Thyroid gland (tissue), 4 donors: ENCODE data around the gene DDX54. TPM values are rescaled to one million over a fixed set of nuclear protein-coding genes. Genes with fewer than 3 reads are reported as not detected.

ENCODE experiments used
- DNase-seq, 2 donors: peaks; one replicate each; pipeline ENCODE4 v3.0.0-alpha.2; 2019
- H3K27ac ChIP-seq, 3 donors: fragments of 200-600 bp; sonication (generic); 1 replicate in 2 of 3; 2 replicates in 1 of 3; pipeline ENCODE4 v1.5.1; 2016 to 2019; ENCODE audit warnings: mild to moderate bottlenecking in 1 of 3, moderate library complexity in 1 of 3
- H3K27me3 ChIP-seq: fragments of 200-600 bp; sonication (generic); one replicate; pipeline ENCODE4 v1.5.1; 2019
- H3K36me3 ChIP-seq, 2 donors: fragments of 200-600 bp; sonication (generic); one replicate each; pipeline ENCODE4 v1.5.1; 2016 to 2019
- H3K4me1 ChIP-seq, 2 donors: fragments of 200-600 bp; sonication (generic); one replicate each; pipeline ENCODE4 v1.5.1; 2017 to 2019
- H3K4me3 ChIP-seq, 3 donors: fragments of 200-600 bp; sonication (generic); replicated peaks in 1 of 3; 1 replicate in 2 of 3; 2 replicates in 1 of 3; pipeline ENCODE4 v1.5.1; 2016; ENCODE audit warnings: mild to moderate bottlenecking in 1 of 3
- H3K9me3 ChIP-seq: fragments of 200-600 bp; sonication (generic); one replicate; pipeline ENCODE4 v1.5.1; 2017
- POLR2A ChIP-seq, 2 donors: fragments of 450-650 bp; IDR thresholded peaks; one replicate each; pipeline ENCODE4 v1.6.1; 2017; ENCODE audit warnings: antibody characterized with exemption in 2 of 2, mild to moderate bottlenecking in 2 of 2, moderate library complexity in 1 of 2
- WGBS, 2 donors: methylation state at CpG; one replicate each; pipeline ENCODE4 v1.1.5; 2017; 5-methylcytosine and 5-hydroxymethylcytosine counted together
- intact Hi-C: fragments of 100-400 bp; cut with DNase I; formaldehyde crosslinking; loops from one replicate; pipeline ENCODE4 v1.15.1; 2023
- total RNA-seq, 4 donors: library from RNA; depleted of rRNA; stranded (reverse); fragments of >200 nt; gene quantifications; one replicate each; pipeline ENCODE4 v1.2.3, GENCODE V29; 2016
- TF ChIP-seq, protein P1 (sequence below), 6 experiments: fragments of 200-600 bp in 3 of 6; fragments of 450-650 bp in 3 of 6; sonication (generic) in 3 of 6; IDR thresholded peaks; one replicate each; pipeline ENCODE4 v1.5.1; 2016 to 2019; ENCODE audit warnings: antibody characterized with exemption in 6 of 6, mild to moderate bottlenecking in 2 of 6, inconsistent platforms in 1 of 6, moderate library complexity in 1 of 6

DDX54 gene
- total RNA-seq, 4 donors from 2014 or later, result 59.9 to 79.3 (median 68.8) TPM

DNA sequence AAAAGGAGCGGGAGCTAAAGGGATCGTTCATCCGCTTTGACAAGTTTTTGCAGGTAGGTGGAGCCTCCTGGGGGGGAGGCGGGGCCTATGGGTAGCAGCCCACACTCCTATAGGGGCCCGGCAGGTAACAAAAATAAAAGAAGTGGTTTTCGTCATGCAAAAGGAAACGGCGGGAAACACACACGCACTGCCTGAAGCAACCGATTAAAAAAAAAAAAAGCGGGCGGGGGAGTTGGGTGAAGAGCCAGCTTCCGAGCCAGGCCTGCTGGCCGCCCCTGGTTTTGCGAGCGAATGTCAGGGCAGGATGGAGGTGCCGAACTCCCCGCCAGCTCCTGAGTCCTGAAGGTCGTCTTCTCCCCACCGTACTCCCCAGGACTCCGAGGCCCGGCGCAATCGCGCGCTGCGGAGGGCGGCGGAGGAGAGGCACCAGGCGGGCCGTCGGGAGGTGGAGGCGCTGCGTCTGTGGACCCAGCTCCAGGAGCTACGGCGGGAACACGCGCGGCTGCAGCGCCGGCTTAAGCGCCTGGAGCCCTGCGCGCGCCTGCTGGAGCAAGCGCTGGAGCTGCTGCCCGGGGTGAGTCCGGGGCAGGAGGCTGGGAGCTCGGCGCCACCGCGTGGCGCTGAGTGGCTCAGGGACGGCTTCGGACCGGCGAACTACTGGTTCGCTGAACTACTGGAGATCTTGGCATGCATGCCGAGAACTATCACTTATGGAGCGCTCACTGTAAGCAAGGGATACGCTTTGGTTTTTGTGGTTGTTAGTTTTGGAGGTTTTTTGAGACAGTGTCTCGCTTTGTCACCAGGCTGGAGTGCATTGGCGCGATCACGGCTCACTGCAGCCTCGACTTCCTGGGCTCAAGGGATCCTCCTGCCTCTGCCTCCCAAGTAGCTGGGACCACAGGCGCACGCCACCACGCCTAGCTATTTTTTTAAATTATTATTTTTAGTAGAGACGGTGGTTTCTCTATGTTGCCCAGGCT, 32.2 kb downstream of the DDX54 start:
- WGBS, 2 donors, result 14 to 15% methylated on average over 35 to 44 of the region's 70 CpGs
- H3K4me3 ChIP-seq, result peak overlapping the region in 1 of 3 donors; percentile 26
- peak; percentile 80 to 84 for DNase-seq
- H3K4me1 ChIP-seq, result peaks cover 17 to 26% of the 10 kb centered on the region in 2 donors
- H3K27me3 ChIP-seq, result no peaks in the 10 kb centered on the region
- TF ChIP-seq POLR2A (IDR thresholded peaks at IDR 0.05), result no peak
- TF ChIP-seq, protein P1, sequence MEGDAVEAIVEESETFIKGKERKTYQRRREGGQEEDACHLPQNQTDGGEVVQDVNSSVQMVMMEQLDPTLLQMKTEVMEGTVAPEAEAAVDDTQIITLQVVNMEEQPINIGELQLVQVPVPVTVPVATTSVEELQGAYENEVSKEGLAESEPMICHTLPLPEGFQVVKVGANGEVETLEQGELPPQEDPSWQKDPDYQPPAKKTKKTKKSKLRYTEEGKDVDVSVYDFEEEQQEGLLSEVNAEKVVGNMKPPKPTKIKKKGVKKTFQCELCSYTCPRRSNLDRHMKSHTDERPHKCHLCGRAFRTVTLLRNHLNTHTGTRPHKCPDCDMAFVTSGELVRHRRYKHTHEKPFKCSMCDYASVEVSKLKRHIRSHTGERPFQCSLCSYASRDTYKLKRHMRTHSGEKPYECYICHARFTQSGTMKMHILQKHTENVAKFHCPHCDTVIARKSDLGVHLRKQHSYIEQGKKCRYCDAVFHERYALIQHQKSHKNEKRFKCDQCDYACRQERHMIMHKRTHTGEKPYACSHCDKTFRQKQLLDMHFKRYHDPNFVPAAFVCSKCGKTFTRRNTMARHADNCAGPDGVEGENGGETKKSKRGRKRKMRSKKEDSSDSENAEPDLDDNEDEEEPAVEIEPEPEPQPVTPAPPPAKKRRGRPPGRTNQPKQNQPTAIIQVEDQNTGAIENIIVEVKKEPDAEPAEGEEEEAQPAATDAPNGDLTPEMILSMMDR (IDR thresholded peaks at IDR 0.05), result peak in 4 of 6 experiments; percentile 45 to 70 (median 52)
- no peak overlapping the region for H3K27ac ChIP-seq
- H3K36me3 ChIP-seq, result peaks cover 2 to 6% of the 10 kb centered on the region in 2 donors
- no peaks in the 10 kb centered on the region for H3K9me3 ChIP-seq
- intact Hi-C loops, result loop anchor here (5.0 to 10.0 kb wide), 2 partner anchors 48 to 101 kb away; no protein-coding TSS in a partner anchor

- intact Hi-C loops, result loop anchor here (5.0 to 10.0 kb wide), 2 partner anchors 48 to 100 kb away; no protein-coding TSS in a partner anchor
- H3K36me3 ChIP-seq, result no peaks in the 10 kb centered on the region
- no peak for DNase-seq
- no peak overlapping the region for H3K27ac ChIP-seq
- H3K4me3 ChIP-seq, result no peak overlapping the region
- WGBS, 2 donors, result 37 to 61% methylated on average over 4 to 9 of the region's 9 CpGs
- no peaks in the 10 kb centered on the region for H3K27me3 ChIP-seq
- TF ChIP-seq, protein P1 (IDR thresholded peaks at IDR 0.05), result no peak
- TF ChIP-seq POLR2A (IDR thresholded peaks at IDR 0.05), result no peak
- no peaks in the 10 kb centered on the region for H3K9me3 ChIP-seq
- peaks cover 17 to 26% of the 10 kb centered on the region in 2 donors for H3K4me1 ChIP-seq
Measured at GRCh38 chr12:113152196-113152834, 33.0 kb downstream of the DDX54 start.

- Histone ChIP-seq H3K4me3 (no peak overlapping the region), H3K36me3 (no peaks in the 10 kb centered on the region), H3K27ac (no peak overlapping the region), H3K4me1 (peaks cover 17 to 26% of the 10 kb centered on the region in 2 donors), H3K9me3 (no peaks in the 10 kb centered on the region), H3K27me3 (no peaks in the 10 kb centered on the region)
- TF ChIP-seq, protein P1 (IDR thresholded peaks at IDR 0.05), result no peak
- no peak for TF ChIP-seq POLR2A (IDR thresholded peaks at IDR 0.05)
- 94 to 97% methylated on average over 3 of the region's 3 CpGs for WGBS, 2 donors
- intact Hi-C loops, result loop anchor here (5.0 to 10.0 kb wide), 2 partner anchors 47 to 99 kb away; no protein-coding TSS in a partner anchor
- DNase-seq, result no peak
Measured at GRCh38 chr12:113151655-113152054, 33.6 kb downstream of the DDX54 start.

- 19 to 24% methylated on average over 15 to 17 of the region's 22 CpGs for WGBS, 2 donors
- Histone ChIP-seq H3K9me3 (no peaks in the 10 kb centered on the region), H3K4me1 (peaks cover 22 to 26% of the 10 kb centered on the region in 2 donors), H3K27ac (peak within 1 kb of the TSS; percentile 50 to 67 (median 62)), H3K36me3 (no peaks in the 10 kb centered on the region), H3K27me3 (no peaks in the 10 kb centered on the region), H3K4me3 (no peak within 1 kb of the TSS)
- intact Hi-C loops, result loop anchor here (5.0 to 10.0 kb wide), 2 partner anchors 45 to 97 kb away; no protein-coding TSS in a partner anchor
- peak; percentile 94 to 95 for DNase-seq
- TF ChIP-seq POLR2A (IDR thresholded peaks at IDR 0.05), result no peak
- TF ChIP-seq, protein P1 (IDR thresholded peaks at IDR 0.05), result peak in 1 of 6 experiments; percentile 13
Measured at GRCh38 chr12:113149361-113150150, 35.7 kb downstream of the DDX54 start, which contains the start of gene CFAP73. Gene CFAP73 (plus strand): TSS chr12:113149724. CDS start chr12:113149858, 134 bp downstream.
